Liver (tissue), 3 donors: ENCODE measurements around the gene C10orf53.

Source experiments
- ATF3 ChIP-seq: IDR thresholded peaks from 2 replicates; pipeline ENCODE4 v1.6.1; 2016; ENCODE audit warnings: antibody characterized with exemption
- EGR1 ChIP-seq, 2 donors: IDR thresholded peaks; 2 replicates each; pipeline ENCODE4 v1.6.1; 2016 to 2018; ENCODE audit warnings: antibody characterized with exemption in 2 of 2, low read depth in 2 of 2
- FOXA1 ChIP-seq: IDR thresholded peaks from 2 replicates; pipeline ENCODE4 v1.6.1; 2016; ENCODE audit warnings: antibody characterized with exemption
- JUND ChIP-seq, 2 donors: IDR thresholded peaks; 2 replicates each; pipeline ENCODE4 v1.6.1; 2016; ENCODE audit warnings: antibody characterized with exemption in 2 of 2
- RXRA ChIP-seq, 2 donors: IDR thresholded peaks; 2 replicates each; pipeline ENCODE4 v1.6.1; 2017 to 2018; ENCODE audit warnings: antibody characterized with exemption in 2 of 2, mild to moderate bottlenecking in 1 of 2
- TAF1 ChIP-seq: conservative IDR thresholded peaks from 2 replicates; pipeline ENCODE4 v1.6.1; 2016; ENCODE audit warnings: antibody characterized with exemption, mild to moderate bottlenecking
- YY1 ChIP-seq: IDR thresholded peaks from 2 replicates; pipeline ENCODE4 v1.6.1; 2016; ENCODE audit warnings: antibody characterized with exemption, mild to moderate bottlenecking
- TF ChIP-seq, protein P1 (sequence below): fragments of 150-350 bp; IDR thresholded peaks from 2 replicates; pipeline ENCODE4 v1.5.1; 2017; ENCODE audit warnings: improper control_type of control experiment, low read depth, low read length; ENCODE audit not compliant: missing input control
- TF ChIP-seq, protein P2 (sequence below): IDR thresholded peaks from 2 replicates; pipeline ENCODE4 v1.6.1; 2016; ENCODE audit warnings: antibody characterized with exemption
- TF ChIP-seq, protein P3 (sequence below): IDR thresholded peaks from 2 replicates; pipeline ENCODE4 v1.6.1; 2016; ENCODE audit warnings: antibody characterized with exemption, mild to moderate bottlenecking
- TF ChIP-seq, protein P4 (sequence below): IDR thresholded peaks from 2 replicates; pipeline ENCODE4 v1.6.1; 2016; ENCODE audit warnings: antibody characterized with exemption
- donor health status: healthy.
- donor health status: healthy.

GRCh38 chr10:49633327-49634068 lies 46.0 kb upstream of the C10orf53 start:
- TF ChIP-seq, protein P1, sequence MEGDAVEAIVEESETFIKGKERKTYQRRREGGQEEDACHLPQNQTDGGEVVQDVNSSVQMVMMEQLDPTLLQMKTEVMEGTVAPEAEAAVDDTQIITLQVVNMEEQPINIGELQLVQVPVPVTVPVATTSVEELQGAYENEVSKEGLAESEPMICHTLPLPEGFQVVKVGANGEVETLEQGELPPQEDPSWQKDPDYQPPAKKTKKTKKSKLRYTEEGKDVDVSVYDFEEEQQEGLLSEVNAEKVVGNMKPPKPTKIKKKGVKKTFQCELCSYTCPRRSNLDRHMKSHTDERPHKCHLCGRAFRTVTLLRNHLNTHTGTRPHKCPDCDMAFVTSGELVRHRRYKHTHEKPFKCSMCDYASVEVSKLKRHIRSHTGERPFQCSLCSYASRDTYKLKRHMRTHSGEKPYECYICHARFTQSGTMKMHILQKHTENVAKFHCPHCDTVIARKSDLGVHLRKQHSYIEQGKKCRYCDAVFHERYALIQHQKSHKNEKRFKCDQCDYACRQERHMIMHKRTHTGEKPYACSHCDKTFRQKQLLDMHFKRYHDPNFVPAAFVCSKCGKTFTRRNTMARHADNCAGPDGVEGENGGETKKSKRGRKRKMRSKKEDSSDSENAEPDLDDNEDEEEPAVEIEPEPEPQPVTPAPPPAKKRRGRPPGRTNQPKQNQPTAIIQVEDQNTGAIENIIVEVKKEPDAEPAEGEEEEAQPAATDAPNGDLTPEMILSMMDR: no peak
- TF ChIP-seq, protein P2, sequence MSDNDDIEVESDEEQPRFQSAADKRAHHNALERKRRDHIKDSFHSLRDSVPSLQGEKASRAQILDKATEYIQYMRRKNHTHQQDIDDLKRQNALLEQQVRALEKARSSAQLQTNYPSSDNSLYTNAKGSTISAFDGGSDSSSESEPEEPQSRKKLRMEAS: no peak
- no peak for TF ChIP-seq TAF1
- TF ChIP-seq RXRA (IDR thresholded peaks at IDR 0.05): no peak
- TF ChIP-seq YY1: no peak
- TF ChIP-seq EGR1 (IDR thresholded peaks at IDR 0.05; ENCODE audit: low read depth in 2 of 2): no peak
- TF ChIP-seq, protein P3, sequence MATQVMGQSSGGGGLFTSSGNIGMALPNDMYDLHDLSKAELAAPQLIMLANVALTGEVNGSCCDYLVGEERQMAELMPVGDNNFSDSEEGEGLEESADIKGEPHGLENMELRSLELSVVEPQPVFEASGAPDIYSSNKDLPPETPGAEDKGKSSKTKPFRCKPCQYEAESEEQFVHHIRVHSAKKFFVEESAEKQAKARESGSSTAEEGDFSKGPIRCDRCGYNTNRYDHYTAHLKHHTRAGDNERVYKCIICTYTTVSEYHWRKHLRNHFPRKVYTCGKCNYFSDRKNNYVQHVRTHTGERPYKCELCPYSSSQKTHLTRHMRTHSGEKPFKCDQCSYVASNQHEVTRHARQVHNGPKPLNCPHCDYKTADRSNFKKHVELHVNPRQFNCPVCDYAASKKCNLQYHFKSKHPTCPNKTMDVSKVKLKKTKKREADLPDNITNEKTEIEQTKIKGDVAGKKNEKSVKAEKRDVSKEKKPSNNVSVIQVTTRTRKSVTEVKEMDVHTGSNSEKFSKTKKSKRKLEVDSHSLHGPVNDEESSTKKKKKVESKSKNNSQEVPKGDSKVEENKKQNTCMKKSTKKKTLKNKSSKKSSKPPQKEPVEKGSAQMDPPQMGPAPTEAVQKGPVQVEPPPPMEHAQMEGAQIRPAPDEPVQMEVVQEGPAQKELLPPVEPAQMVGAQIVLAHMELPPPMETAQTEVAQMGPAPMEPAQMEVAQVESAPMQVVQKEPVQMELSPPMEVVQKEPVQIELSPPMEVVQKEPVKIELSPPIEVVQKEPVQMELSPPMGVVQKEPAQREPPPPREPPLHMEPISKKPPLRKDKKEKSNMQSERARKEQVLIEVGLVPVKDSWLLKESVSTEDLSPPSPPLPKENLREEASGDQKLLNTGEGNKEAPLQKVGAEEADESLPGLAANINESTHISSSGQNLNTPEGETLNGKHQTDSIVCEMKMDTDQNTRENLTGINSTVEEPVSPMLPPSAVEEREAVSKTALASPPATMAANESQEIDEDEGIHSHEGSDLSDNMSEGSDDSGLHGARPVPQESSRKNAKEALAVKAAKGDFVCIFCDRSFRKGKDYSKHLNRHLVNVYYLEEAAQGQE: no peak
- TF ChIP-seq FOXA1: no peak
- TF ChIP-seq, protein P4, sequence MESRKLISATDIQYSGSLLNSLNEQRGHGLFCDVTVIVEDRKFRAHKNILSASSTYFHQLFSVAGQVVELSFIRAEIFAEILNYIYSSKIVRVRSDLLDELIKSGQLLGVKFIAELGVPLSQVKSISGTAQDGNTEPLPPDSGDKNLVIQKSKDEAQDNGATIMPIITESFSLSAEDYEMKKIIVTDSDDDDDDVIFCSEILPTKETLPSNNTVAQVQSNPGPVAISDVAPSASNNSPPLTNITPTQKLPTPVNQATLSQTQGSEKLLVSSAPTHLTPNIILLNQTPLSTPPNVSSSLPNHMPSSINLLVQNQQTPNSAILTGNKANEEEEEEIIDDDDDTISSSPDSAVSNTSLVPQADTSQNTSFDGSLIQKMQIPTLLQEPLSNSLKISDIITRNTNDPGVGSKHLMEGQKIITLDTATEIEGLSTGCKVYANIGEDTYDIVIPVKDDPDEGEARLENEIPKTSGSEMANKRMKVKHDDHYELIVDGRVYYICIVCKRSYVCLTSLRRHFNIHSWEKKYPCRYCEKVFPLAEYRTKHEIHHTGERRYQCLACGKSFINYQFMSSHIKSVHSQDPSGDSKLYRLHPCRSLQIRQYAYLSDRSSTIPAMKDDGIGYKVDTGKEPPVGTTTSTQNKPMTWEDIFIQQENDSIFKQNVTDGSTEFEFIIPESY: no peak
- TF ChIP-seq JUND (IDR thresholded peaks at IDR 0.05): no peak
- TF ChIP-seq ATF3: no peak
